Measurements from ENCODE around the gene NAGK.

DNA sequence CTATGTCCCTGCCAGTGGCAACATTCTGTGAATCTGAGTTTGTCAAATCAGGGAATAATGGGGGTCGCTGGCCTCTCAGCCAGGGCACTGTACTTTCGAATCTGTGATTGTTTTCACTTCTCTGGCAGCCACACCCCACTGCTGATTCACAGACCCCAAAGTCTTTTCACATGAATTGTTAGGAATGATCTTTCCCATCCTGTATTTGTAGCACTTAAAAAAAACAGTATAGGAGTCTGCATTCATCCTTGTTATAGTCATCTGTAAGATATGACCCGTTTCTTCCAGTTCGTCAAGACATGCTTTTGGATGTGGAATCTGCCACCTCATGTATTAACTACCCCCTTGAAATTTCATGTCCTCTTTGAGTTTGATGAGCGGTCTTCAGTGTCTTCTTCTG, 928 bp downstream of the NAGK start:
- TF ChIP-seq CTCF (IDR thresholded peaks at IDR 0.05), result no peak
- no peak for TF ChIP-seq POLR2A (IDR thresholded peaks at IDR 0.05)

All from lower leg skin (tissue), 3 donors.